Thyroid gland (tissue), 4 donors: ENCODE results near the gene REEP1.

Experiments
- CTCF ChIP-seq, 6 experiments: fragments of 200-600 bp in 3 of 6; fragments of 450-650 bp in 3 of 6; sonication (generic) in 3 of 6; IDR thresholded peaks; one replicate each; pipeline ENCODE4 v1.5.1; 2016 to 2019; ENCODE audit warnings: antibody characterized with exemption in 6 of 6, mild to moderate bottlenecking in 2 of 6, inconsistent platforms in 1 of 6, moderate library complexity in 1 of 6
- POLR2A ChIP-seq, 2 donors: fragments of 450-650 bp; IDR thresholded peaks; one replicate each; pipeline ENCODE4 v1.6.1; 2017; ENCODE audit warnings: antibody characterized with exemption in 2 of 2, mild to moderate bottlenecking in 2 of 2, moderate library complexity in 1 of 2

- TF ChIP-seq CTCF (IDR thresholded peaks at IDR 0.05) (no peak), POLR2A (IDR thresholded peaks at IDR 0.05) (no peak)
Measured at GRCh38 chr2:86171295-86171694, 166.1 kb downstream of the REEP1 start.
